Measurements from ENCODE around the gene MYO18B. TPM values are rescaled to one million over a fixed set of nuclear protein-coding genes. Genes with fewer than 3 reads are reported as not detected.

The MYO18B gene
- total and polyA plus RNA-seq, 8 donors: 0.05 to 0.47 (median 0.14) TPM

- no peak for FAIRE-seq
- ATAC-seq: no peak
- WGBS, 2 donors: 77 to 82% methylated on average over 7 of the region's 7 CpGs
- no peaks in the 10 kb centered on the region for H3K36me3 ChIP-seq
- intact Hi-C loops (cut with DNase I): no loop called here
- no peak overlapping the region for H3K4me3 ChIP-seq
- H3K9me3 ChIP-seq: no peaks in the 10 kb centered on the region
- TF ChIP-seq, protein P1, sequence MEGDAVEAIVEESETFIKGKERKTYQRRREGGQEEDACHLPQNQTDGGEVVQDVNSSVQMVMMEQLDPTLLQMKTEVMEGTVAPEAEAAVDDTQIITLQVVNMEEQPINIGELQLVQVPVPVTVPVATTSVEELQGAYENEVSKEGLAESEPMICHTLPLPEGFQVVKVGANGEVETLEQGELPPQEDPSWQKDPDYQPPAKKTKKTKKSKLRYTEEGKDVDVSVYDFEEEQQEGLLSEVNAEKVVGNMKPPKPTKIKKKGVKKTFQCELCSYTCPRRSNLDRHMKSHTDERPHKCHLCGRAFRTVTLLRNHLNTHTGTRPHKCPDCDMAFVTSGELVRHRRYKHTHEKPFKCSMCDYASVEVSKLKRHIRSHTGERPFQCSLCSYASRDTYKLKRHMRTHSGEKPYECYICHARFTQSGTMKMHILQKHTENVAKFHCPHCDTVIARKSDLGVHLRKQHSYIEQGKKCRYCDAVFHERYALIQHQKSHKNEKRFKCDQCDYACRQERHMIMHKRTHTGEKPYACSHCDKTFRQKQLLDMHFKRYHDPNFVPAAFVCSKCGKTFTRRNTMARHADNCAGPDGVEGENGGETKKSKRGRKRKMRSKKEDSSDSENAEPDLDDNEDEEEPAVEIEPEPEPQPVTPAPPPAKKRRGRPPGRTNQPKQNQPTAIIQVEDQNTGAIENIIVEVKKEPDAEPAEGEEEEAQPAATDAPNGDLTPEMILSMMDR (IDR thresholded peaks at IDR 0.05): no peak
- H3K27me3 ChIP-seq: no peaks in the 10 kb centered on the region
- DNase-seq: no peak
- H3K27ac ChIP-seq: no peak overlapping the region
- no peaks in the 10 kb centered on the region for H3K4me1 ChIP-seq
These were observed 43.5 kb upstream of the MYO18B start for GRCh38 chr22:25698461-25698860.

DNA sequence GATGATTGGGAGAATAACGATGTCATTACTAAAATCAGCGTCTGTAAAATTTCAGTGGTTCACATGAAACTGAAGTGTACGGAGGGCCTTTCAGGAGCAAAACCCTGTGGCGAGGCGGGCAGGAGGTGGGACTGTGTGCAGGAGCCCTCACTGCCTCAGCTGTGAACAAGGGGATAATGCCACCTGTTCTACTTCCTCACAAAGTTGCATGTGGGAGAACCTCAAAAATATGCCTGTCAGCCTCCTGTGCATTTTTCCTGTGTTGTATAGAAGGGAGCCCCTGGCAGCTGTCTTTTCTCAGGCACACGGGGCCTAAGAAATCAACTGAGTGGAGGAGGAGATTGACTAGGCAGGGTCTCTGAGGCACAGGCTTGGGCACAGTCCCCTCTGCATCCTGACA lies 43.0 kb upstream of the MYO18B start:
- Histone ChIP-seq H3K9me3 (no peaks in the 10 kb centered on the region), H3K4me3 (no peak overlapping the region), H3K36me3 (no peaks in the 10 kb centered on the region), H3K27me3 (no peaks in the 10 kb centered on the region), H3K4me1 (no peaks in the 10 kb centered on the region), H3K27ac (no peak overlapping the region)
- 75 to 76% methylated on average over 6 of the region's 6 CpGs for WGBS, 2 donors
- FAIRE-seq: no peak
- ATAC-seq: no peak
- DNase-seq: no peak
- intact Hi-C loops (cut with DNase I): no loop called here
- TF ChIP-seq, protein P1 (IDR thresholded peaks at IDR 0.05): no peak

DNA sequence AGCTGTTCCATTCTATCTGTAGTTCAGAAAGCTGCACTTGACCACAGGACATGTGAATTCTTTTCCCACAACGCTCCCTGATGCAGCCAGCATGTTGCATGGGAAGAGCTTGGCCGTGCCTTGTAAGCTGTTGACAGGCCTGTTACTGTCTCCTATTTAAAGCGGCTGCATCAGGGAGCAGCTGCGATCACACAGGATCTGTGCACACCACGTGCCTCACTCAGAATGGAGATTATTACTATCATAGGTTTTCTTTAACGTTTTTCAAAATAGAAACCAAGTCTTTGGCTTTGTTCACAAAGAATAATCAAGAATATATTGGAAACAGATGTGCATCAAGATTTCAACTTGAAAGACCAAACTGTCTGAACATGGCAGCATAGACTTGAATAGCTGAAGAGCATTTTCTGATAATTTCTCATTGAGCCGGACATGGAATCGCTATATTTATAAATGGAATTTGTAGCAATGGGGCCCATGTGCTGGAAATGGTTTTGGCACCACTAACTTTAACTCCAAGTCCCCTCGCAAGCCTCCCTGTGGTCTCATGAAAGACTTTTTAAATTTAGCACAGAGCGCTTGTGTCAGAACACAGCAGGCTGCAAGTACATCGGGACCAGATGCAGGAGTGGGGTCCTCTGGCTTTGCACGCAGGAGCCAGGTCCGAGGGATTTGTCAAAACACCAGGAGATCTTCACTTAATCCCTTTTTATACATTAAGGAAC lies 40.8 kb upstream of the MYO18B start:
- 63 to 65% methylated on average over 13 of the region's 13 CpGs for WGBS, 2 donors
- DNase-seq: no peak

GRCh38 chr22:25702040-25702439 lies 39.9 kb upstream of the MYO18B start:
- H3K4me1 ChIP-seq: no peaks in the 10 kb centered on the region
- TF ChIP-seq, protein P1 (IDR thresholded peaks at IDR 0.05): peak in 1 of 4 donors; percentile 21
- no peaks in the 10 kb centered on the region for H3K9me3 ChIP-seq
- intact Hi-C loops (cut with DNase I): loop anchor here in 2 of 3 donors (10.0 kb wide), 1 partner anchor 237 kb away; no protein-coding TSS in a partner anchor
- peak in 3 of 4 donors; percentile 63 to 67 (median 65) for ATAC-seq
- no peak for DNase-seq
- peak; percentile 94 for FAIRE-seq
- H3K4me3 ChIP-seq: no peak overlapping the region
- no peaks in the 10 kb centered on the region for H3K27me3 ChIP-seq
- H3K27ac ChIP-seq: no peak overlapping the region
- H3K36me3 ChIP-seq: no peaks in the 10 kb centered on the region

More for the DNA sequence above, 40.8 kb upstream of the MYO18B start:
- ATAC-seq (peak in 3 of 4 donors; percentile 48 to 57 (median 57)), FAIRE-seq (no peak)
- TF ChIP-seq, protein P1 (IDR thresholded peaks at IDR 0.05): no peak
- Histone ChIP-seq H3K4me3 (no peak overlapping the region), H3K27ac (no peak overlapping the region), H3K27me3 (no peaks in the 10 kb centered on the region), H3K36me3 (no peaks in the 10 kb centered on the region), H3K9me3 (no peaks in the 10 kb centered on the region), H3K4me1 (no peaks in the 10 kb centered on the region)
- intact Hi-C loops (cut with DNase I): loop anchor here in 2 of 3 donors (10.0 kb wide), 1 partner anchor 236 kb away; no protein-coding TSS in a partner anchor

DNA sequence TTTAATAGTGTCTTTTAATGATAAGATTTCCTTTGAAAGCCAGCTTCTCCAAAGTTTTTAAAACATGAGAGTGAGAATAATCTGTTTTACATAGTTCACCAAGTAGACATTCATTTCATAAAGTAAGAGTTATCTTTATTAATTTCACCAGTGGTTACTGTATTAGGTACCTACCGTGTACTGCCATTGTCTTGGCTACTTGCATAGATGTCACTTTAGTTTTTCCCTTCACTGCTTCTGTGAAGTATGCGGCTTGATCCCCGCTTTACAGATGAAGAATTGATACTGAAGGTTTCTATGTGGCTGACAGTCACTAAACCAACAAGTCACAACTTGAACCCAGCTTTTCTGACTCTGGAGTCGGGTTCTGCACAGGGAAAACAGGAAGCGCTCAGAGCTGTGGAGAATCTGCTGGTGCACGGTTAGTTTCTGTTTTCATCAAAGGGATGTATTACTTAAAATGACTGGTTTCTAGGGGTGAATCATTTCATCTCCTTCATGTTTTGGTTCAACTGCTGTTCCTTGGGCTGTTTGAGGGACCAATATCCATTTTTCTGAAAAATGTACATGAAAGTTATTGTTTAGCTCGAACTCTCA lies 39.3 kb upstream of the MYO18B start:
- no peaks in the 10 kb centered on the region for H3K27me3 ChIP-seq
- 78 to 83% methylated on average over 7 of the region's 7 CpGs for WGBS, 2 donors

More for the DNA sequence above, 39.3 kb upstream of the MYO18B start:
- H3K4me3 ChIP-seq: no peak overlapping the region
- no peaks in the 10 kb centered on the region for H3K9me3 ChIP-seq
- DNase-seq: no peak
- no peak for FAIRE-seq
- ATAC-seq: no peak
- intact Hi-C loops (cut with DNase I): loop anchor here in 2 of 3 donors (10.0 kb wide), 1 partner anchor 238 kb away; no protein-coding TSS in a partner anchor
- TF ChIP-seq, protein P1 (IDR thresholded peaks at IDR 0.05): no peak
- H3K4me1 ChIP-seq: no peaks in the 10 kb centered on the region
- no peaks in the 10 kb centered on the region for H3K36me3 ChIP-seq
- H3K27ac ChIP-seq: no peak overlapping the region
